NCI-H187 (cell line): ENCODE results near the gene PRR22.
"Not testable (repeated sequence)": the region's sequence is repeated elsewhere in the genome, so short reads cannot be mapped to it uniquely, and the experiment has no call there.

Experiments used
- DNase-seq, 2 experiments: peaks; one replicate each; lab custom pipeline; 2025; lab: John Stamatoyannopoulos, UW

The PRR22 gene

DNA sequence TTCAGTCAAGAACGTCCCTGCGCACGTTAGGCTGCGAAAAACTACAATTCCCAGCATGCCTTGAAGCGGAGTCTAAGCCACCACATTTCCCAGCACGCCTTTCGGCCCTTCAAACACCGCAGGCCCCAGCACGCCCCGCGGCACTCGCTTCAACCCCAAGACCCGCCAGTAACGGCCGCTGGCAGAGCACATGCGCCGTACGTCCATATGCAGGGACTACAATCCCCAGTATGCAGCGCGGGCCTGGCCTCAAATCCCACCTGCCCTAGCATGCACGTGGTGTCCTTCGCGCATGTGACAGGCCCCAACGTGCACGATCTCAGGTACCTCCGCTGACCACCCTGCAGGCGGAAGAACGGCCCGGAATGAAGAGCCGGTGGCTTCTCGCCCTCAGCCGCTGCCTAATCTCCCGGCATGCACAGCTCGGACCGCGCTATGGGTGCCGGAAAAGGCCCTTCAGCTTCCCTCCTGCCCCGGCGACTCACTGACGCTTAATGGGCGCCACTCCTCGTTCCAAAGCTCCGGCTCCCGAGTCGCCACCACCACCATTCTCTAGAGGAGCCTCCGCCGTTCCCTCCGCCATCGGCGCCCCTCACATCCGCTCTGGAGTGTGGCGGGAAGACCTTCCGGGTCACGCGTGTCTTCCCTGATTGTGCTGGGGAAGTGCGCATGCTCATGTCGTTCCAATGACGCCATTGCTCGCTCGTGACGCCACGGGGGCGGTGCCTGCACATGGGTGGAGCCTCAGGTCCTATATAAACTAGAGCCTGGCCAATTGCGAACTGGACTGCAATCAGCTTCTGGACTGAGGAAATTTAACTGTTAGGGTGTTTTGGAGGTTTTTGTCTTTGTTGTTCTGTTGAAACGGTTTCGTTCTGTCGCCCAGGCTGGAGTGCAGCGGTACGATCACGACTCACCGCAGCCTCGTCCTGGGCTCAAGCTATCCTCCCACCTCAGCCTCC, 6.3 kb upstream of the PRR22 start, which contains the start of gene DUS3L:
TSS of gene DUS3L (minus strand) at position 605 of the 962 bp plus-strand sequence. CDS start at position 583, 22 bp downstream.
- peak; percentile 82 to 85 for DNase-seq

- DNase-seq = no peak
Observed at GRCh38 chr19:5789886-5790558, 5.5 kb upstream of the PRR22 start.

GRCh38 chr19:5789351-5789761, 4.8 kb upstream of the PRR22 start:
- no peak for DNase-seq

DNA sequence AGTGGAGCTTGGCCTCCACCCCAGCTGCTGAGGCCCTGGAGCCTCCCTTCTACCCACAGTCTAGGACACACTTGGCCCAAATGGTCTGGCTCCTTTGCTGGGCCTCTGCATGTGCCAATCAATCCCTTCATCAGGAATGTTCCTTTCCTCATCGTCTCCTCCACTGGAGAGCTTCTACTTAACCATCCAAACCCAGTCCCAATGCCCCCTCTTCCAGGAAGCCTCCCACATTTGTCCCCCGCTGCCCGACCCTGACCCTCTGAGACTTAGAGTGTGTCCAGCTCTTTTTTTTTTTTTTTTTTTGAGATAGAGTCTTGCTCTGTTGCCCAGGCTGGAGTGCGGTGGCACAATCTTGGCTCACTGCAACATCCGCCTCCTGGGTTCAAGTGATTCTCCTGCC, 3.9 kb upstream of the PRR22 start:
- DNase-seq = no peak

DNA sequence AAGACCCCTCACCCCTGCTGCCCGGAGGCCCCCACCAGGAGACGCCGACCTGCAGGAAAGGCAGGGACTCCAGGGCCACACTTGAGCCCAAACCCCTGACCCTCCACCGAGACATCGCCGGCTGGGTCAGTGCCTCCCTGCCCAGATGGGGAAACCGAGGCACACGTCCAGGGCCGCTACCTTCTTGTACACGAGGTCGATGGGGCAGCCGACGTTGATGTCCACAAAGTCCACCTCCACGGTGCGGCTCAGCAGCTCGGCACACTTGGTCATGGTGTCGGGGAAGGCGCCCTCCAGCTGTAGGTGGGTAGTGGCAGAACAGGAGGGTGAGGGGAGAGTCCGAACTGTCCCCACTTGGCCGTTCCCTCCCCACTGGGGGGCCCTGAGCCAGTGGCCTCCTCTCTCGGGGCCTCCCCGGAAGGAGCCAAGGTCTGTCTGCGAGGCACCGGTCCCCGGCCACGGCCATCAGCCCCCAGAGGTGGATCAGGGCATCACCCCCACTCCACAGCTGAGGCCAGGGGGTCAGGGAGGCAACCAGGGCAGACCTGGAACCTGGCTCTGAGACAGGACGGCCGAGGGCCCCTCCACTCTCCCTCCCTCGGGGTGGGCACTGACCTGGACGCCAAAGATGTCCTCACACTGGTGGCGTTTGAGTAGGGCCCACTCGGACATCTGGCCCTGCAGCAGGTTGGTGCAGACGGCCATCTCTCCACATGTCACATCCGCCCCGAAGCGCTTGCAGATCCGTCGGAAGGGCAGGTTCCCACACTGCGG, 3.0 kb upstream of the PRR22 start:
- DNase-seq = no peak

- DNase-seq = no peak
Observed at GRCh38 chr19:5786593-5787408, 2.3 kb upstream of the PRR22 start.

DNA sequence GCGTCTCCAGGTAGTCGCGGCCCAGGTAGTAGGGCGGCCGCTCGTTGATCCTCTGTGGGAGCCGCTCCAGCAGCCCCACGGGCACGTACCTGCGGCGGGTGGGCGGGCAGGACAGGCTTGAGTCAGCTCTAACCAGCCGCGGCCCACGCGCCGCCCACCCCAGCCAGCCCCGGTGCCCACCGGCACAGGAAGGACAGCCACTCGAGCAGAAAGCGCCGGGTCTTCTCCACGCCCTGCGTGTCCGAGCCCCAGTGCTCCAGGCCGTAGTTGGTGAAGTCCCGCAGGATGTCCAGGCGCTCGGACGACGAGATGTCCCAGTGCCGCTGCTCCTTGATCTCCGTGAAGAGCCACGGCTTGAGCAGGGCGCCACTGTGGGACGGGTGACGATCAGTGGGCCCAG, 877 bp upstream of the PRR22 start:
- no peak for DNase-seq

GRCh38 chr19:5782945-5783919, 1.3 kb downstream of the PRR22 start:
- DNase-seq = no peak

GRCh38 chr19:5782322-5782721, 2.2 kb downstream of the PRR22 start:
- DNase-seq = no peak

DNA sequence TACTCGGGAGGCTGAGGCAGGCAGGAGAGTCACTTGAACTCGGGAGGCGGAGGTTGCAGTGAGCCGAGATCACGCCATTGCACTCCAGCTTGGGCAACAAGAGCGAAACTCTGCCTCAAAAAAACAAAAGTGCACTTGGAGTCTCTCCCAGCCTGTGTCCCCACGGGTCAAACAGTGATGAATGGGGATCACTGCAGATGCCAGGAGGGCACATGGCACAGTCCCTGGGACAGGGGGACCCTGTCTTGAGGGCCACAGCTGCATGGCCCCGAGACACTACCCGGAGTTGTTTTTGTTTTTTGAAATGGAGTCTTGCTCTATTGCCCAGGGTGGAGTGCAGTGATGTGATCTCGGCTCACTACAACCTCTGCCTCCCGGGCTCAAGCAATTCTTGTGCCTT, 3.6 kb downstream of the PRR22 start:
- not testable (repeated sequence) for DNase-seq

- DNase-seq = no peak
Observed at GRCh38 chr19:5778402-5778801, 6.1 kb downstream of the PRR22 start.

GRCh38 chr19:5775668-5776309, 8.8 kb downstream of the PRR22 start:
- no peak for DNase-seq

GRCh38 chr19:5774921-5775320, 9.6 kb downstream of the PRR22 start:
- DNase-seq = no peak

- DNase-seq = no peak
Observed at GRCh38 chr19:5773276-5773675, 11.3 kb downstream of the PRR22 start.

DNA sequence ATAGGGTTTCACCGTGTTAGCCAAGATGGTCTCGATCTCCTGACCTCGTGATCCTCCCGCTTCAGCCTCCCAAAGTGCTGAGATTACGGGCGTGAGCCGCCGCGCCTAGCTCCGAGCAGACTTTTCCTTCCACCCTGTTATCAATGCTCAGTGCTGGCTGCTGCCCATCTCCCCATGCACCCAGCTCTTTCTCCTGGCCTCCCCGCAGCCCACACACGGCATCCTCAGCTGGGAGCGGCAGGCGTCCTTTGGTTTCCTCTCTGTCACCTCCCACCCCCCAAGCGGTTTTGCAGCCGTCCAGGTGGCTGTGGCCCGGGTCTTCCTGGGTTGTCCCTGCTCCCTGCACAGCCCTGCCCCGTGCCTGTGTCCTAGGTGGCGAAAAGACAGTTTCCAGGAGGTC, 12.1 kb downstream of the PRR22 start:
- DNase-seq = no peak

DNA sequence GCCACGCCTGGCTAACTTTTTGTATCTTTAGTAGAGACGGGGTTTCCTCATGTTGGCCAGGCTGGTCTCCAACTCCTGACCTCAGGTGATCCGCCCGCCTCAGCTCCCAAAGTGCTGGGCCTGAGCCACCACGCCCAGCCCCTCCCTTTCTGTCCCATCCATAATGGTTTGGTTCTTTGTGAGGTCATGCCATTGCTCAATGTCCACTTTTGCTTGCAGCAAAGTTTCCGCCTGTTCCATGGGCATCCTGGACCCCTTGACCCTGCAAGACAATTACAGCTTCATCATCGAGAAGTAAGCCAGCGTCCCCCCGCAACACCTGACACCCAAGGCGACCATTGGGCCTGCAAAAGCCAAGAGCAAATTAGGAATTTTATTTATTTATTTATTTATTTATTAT, 16.6 kb downstream of the PRR22 start:
- DNase-seq = no peak

- no peak for DNase-seq
Observed at GRCh38 chr19:5765220-5765619, 19.3 kb downstream of the PRR22 start.

GRCh38 chr19:5762608-5763217, 21.8 kb downstream of the PRR22 start:
- no peak for DNase-seq

DNA sequence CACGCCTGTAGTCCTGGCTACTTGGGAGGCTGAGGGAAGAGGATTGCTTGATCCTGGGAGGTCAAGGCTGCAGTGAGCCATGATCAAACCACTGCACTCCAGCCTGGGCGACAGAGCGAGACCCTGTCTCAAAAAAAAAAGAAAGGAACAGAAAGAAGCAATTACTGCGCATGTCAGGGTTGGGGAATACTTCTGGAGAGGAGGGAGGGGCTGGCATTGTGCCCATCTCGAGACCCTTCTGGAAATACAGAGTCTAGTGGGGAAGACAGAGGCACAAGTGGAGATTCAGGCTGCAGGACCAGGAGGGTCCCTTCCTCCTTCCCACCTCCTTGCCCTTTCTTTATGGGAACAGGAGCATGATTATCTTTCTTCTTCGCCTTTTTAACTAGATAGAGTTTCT, 30.8 kb downstream of the PRR22 start:
- no peak for DNase-seq
